H1 (cell line): ENCODE results near the gene NKAIN4. TPM values are rescaled to one million over a fixed set of nuclear protein-coding genes. Genes with fewer than 3 reads are reported as not detected.

Experiments
- CEBPB ChIP-seq: IDR thresholded peaks from 2 replicates; pipeline ENCODE4 v1.6.1; 2012; ENCODE audit warnings: low read depth, low read length
- CHD7 ChIP-seq: fragments of 300-600 bp; sonication (generic); IDR thresholded peaks from 2 replicates; pipeline ENCODE4 v1.7.1; 2012; ENCODE audit warnings: low read length, moderate library complexity, mild to moderate bottlenecking, inconsistent platforms; ENCODE audit not compliant: insufficient replicate concordance
- E2F6 ChIP-seq: IDR thresholded peaks from 2 replicates; pipeline ENCODE4 v1.6.1; 2012; ENCODE audit warnings: inconsistent platforms
- EGR1 ChIP-seq: IDR thresholded peaks from 2 replicates; pipeline ENCODE4 v1.6.1; 2011; ENCODE audit warnings: low read depth, low read length, borderline replicate concordance
- GABPA ChIP-seq: IDR thresholded peaks from 2 replicates; pipeline ENCODE4 v1.6.1; 2011; ENCODE audit warnings: mild to moderate bottlenecking, low read length, moderate library complexity, borderline replicate concordance; ENCODE audit not compliant: insufficient read depth
- JUN ChIP-seq: IDR thresholded peaks from 2 replicates; pipeline ENCODE4 v1.6.1; 2011; ENCODE audit warnings: low read depth, mild to moderate bottlenecking, improper control_type of control experiment, low read length
- MAFK ChIP-seq: IDR thresholded peaks from 2 replicates; pipeline ENCODE4 v1.6.1; 2012; ENCODE audit warnings: low read depth, mild to moderate bottlenecking, improper control_type of control experiment, low read length
- POLR2A ChIP-seq, 2 experiments: IDR thresholded peaks; 1 replicate in 1 of 2; 2 replicates in 1 of 2; pipeline ENCODE4 v1.6.1; 2011; ENCODE audit warnings: low read depth in 2 of 2, low read length in 2 of 2, mild to moderate bottlenecking in 2 of 2; ENCODE audit errors: control extremely low read depth in 1 of 2
- SUZ12 ChIP-seq: fragments of 200-600 bp; sonication (generic); IDR thresholded peaks from 2 replicates; pipeline ENCODE4 v1.6.1; 2012; ENCODE audit warnings: mild to moderate bottlenecking, inconsistent platforms, low read length, moderate library complexity, mixed read lengths
- USF2 ChIP-seq: IDR thresholded peaks from 2 replicates; pipeline ENCODE4 v1.6.1; 2011; ENCODE audit warnings: low read length, improper control_type of control experiment
- ZNF274 ChIP-seq: IDR thresholded peaks from 2 replicates; pipeline ENCODE4 v1.7.0; 2012; ENCODE audit warnings: low read length, borderline replicate concordance; ENCODE audit errors: extremely low read depth
- polyA plus RNA-seq, 7 experiments: library from polyadenylated mRNA; depleted of rRNA in 3 of 7; stranded (reverse) in 5 of 7; unstranded in 2 of 7; fragments of >200 nt in 5 of 7; fragments of 200-250 nt in 2 of 7; gene quantifications; 1 replicate in 5 of 7; 2 replicates in 1 of 7; 4 replicates in 1 of 7; pipeline versions ENCODE4 v1.2.1 to v1.2.3, GENCODE V29; 2011 to 2013; ENCODE audit warnings: missing spikeins in 2 of 7, mixed read lengths in 2 of 7
- total RNA-seq: library from RNA; stranded (reverse); fragmentation: NEBNext Ultra II Directional; extraction: Animal tissue kit (Norgen Biotek cat#: 25700); gene quantifications from 2 replicates; pipeline ENCODE4 v1.2.1, GENCODE V29; 2021

The NKAIN4 gene
- total and polyA plus RNA-seq, 2 of the 8 experiments (the other 6 are each of a cell fraction or from before 2014, with no cell fraction given): 6.9 to 17.0 TPM

- TF ChIP-seq CHD7 (no peak), ZNF274 (no peak), USF2 (no peak), SUZ12 (no peak), MAFK (no peak), POLR2A (IDR thresholded peaks at IDR 0.05; ENCODE audit: control extremely low read depth in 1 of 2, low read depth in 2 of 2, low read length in 2 of 2) (no peak), E2F6 (no peak), CEBPB (no peak), GABPA (no peak), EGR1 (no peak), JUN (no peak)
Measured at GRCh38 chr20:63292292-63292701, 38.0 kb upstream of the NKAIN4 start (continued).
